IMR-90 (cell line): ENCODE measurements around the gene EML4.

Experiments
- FOS ChIP-seq: fragments of 150-350 bp; IDR thresholded peaks from 2 replicates; pipeline ENCODE4 v1.6.1; 2016; ENCODE audit warnings: low read depth, low read length
- MXI1 ChIP-seq: IDR thresholded peaks from 2 replicates; pipeline ENCODE4 v1.6.1; 2012; ENCODE audit warnings: low read depth, mild to moderate bottlenecking, low read length, moderate library complexity, borderline replicate concordance
- POLR2A ChIP-seq: IDR thresholded peaks from 2 replicates; pipeline ENCODE4 v1.6.1; 2012; ENCODE audit warnings: mild to moderate bottlenecking, low read depth, low read length
- SMC3 ChIP-seq: fragments of 150-350 bp; IDR thresholded peaks from 2 replicates; pipeline ENCODE4 v1.6.1; 2016; ENCODE audit warnings: low read depth, mild to moderate bottlenecking, antibody characterized with exemption, low read length, moderate library complexity
- TF ChIP-seq, protein P1 (sequence below): conservative IDR thresholded peaks from 2 replicates; pipeline ENCODE4 v1.5.1; 2012; ENCODE audit warnings: mild to moderate bottlenecking, low read depth, low read length, improper control_type of control experiment

DNA sequence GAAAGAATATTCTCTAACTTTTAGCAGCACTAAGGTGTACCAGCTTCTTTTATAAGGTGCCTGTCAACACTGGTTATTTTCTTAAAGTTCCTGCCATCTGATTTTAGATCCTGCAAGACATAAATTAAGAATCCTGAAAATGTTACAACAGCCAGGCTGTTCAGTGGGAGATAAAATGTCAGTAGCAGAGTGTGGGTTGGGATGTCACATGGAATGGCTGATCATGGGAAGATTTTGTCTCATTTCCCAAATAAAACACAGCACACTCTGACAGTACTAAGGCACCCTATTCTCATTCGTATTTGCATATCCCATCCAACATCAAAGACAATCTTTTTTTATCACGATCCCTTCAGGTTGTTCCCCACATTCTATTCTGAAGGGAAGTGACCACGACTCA is 194.3 kb downstream of the EML4 start:
- TF ChIP-seq, protein P1, sequence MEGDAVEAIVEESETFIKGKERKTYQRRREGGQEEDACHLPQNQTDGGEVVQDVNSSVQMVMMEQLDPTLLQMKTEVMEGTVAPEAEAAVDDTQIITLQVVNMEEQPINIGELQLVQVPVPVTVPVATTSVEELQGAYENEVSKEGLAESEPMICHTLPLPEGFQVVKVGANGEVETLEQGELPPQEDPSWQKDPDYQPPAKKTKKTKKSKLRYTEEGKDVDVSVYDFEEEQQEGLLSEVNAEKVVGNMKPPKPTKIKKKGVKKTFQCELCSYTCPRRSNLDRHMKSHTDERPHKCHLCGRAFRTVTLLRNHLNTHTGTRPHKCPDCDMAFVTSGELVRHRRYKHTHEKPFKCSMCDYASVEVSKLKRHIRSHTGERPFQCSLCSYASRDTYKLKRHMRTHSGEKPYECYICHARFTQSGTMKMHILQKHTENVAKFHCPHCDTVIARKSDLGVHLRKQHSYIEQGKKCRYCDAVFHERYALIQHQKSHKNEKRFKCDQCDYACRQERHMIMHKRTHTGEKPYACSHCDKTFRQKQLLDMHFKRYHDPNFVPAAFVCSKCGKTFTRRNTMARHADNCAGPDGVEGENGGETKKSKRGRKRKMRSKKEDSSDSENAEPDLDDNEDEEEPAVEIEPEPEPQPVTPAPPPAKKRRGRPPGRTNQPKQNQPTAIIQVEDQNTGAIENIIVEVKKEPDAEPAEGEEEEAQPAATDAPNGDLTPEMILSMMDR: no peak
- TF ChIP-seq POLR2A (no peak), MXI1 (no peak), FOS (no peak), SMC3 (no peak)
